B cell (primary cell): Measurements from ENCODE around the gene ZNF281. TPM values are rescaled to one million over a fixed set of nuclear protein-coding genes. Genes with fewer than 3 reads are reported as not detected.

Experiments
- ATAC-seq: fragments of 200-7000 bp; cut with Tn5 transposase; one replicate; pipeline ENCODE4 v1.10.0; 2021; ENCODE audit warnings: low read depth, mild to moderate bottlenecking, moderate number of reproducible peaks, moderate library complexity
- CTCF ChIA-PET: fragments of 350-600 bp; sonication (Branson Sonifier 250); formaldehyde crosslinking; loops from one replicate; lab custom pipeline; 2021; ENCODE audit warnings: antibody characterized with exemption, inconsistent platforms; lab: Charles Lee
- POLR2A ChIA-PET: fragments of 350-600 bp; sonication (Branson Sonifier 250); formaldehyde crosslinking; loops from one replicate; lab custom pipeline; 2021; ENCODE audit warnings: antibody characterized with exemption; lab: Charles Lee
- DNase-seq: peaks from one replicate; pipeline ENCODE4 v3.0.0; 2013
- H2AFZ ChIP-seq: 2 replicates; pipeline ENCODE4 v1.6.1; 2012; ENCODE audit warnings: mild to moderate bottlenecking, low read depth, low read length; ENCODE audit not compliant: insufficient read depth, poor library complexity, severe bottlenecking
- H3K27ac ChIP-seq, 2 donors: 1 replicate in 1 of 2; 2 replicates in 1 of 2; pipeline ENCODE4 v1.5.1; 2012 to 2013; ENCODE audit warnings: low read length in 2 of 2, mild to moderate bottlenecking in 2 of 2, moderate library complexity in 1 of 2
- H3K27me3 ChIP-seq, 4 experiments: fragments of 200-600 bp in 1 of 4; sonication (generic) in 1 of 4; replicated peaks in 1 of 4; 1 replicate in 2 of 4; 2 replicates in 2 of 4; pipeline versions ENCODE4 v1.6.1 to v1.7.0; 2013 to 2016; ENCODE audit warnings: low read length in 3 of 4, mild to moderate bottlenecking in 2 of 4, mixed read lengths in 1 of 4, moderate library complexity in 1 of 4; ENCODE audit not compliant: insufficient read depth in 4 of 4, control insufficient read depth in 3 of 4; ENCODE audit errors: control extremely low read depth in 1 of 4
- H3K36me3 ChIP-seq, 2 experiments: replicated peaks in 1 of 2; 1 replicate in 1 of 2; 2 replicates in 1 of 2; pipeline versions ENCODE4 v1.6.1 to v1.7.1; 2013; ENCODE audit warnings: low read length in 1 of 2; ENCODE audit not compliant: insufficient read depth in 2 of 2, control insufficient read depth in 1 of 2; ENCODE audit errors: control extremely low read depth in 1 of 2, extremely low read depth in 1 of 2
- H3K4me1 ChIP-seq, 2 donors: fragments of 200-600 bp in 1 of 2; sonication (generic) in 1 of 2; 1 replicate in 1 of 2; 2 replicates in 1 of 2; pipeline versions ENCODE4 v1.5.1 to v1.6.1; 2013 to 2017; ENCODE audit warnings: low read length in 2 of 2; ENCODE audit not compliant: control insufficient read depth in 2 of 2, insufficient read depth in 2 of 2
- H3K4me2 ChIP-seq: replicated peaks from 2 replicates; pipeline ENCODE3; 2012; ENCODE audit warnings: mild to moderate bottlenecking, low read depth, low read length; ENCODE audit not compliant: poor library complexity, severe bottlenecking
- H3K4me3 ChIP-seq, 5 experiments: fragments of 200-600 bp in 1 of 5; sonication (generic) in 1 of 5; 1 replicate in 3 of 5; 2 replicates in 2 of 5; pipeline versions ENCODE4 v1.5.1 to v1.7.0; 2011 to 2016; ENCODE audit warnings: low read length in 4 of 5, mild to moderate bottlenecking in 4 of 5, low read depth in 2 of 5, control low read depth in 1 of 5, moderate library complexity in 1 of 5; ENCODE audit not compliant: insufficient read depth in 1 of 5; ENCODE audit errors: control extremely low read depth in 1 of 5, extremely low read depth in 1 of 5
- H3K79me2 ChIP-seq: fragments of 200-600 bp; sonication (generic); one replicate; pipeline ENCODE4 v1.6.0; 2016; ENCODE audit warnings: low read length; ENCODE audit not compliant: control insufficient read depth, insufficient read depth
- H3K9ac ChIP-seq: fragments of 200-600 bp; sonication (generic); 2 replicates; pipeline ENCODE4 v1.6.1; 2017; ENCODE audit warnings: mild to moderate bottlenecking, low read length, moderate library complexity
- H3K9me3 ChIP-seq, 3 donors: one replicate each; pipeline versions ENCODE4 v1.6.1 to v1.7.1; 2013; ENCODE audit warnings: low read length in 2 of 3; ENCODE audit not compliant: control insufficient read depth in 2 of 3, insufficient read depth in 1 of 3; ENCODE audit errors: control extremely low read depth in 1 of 3
- H4K20me1 ChIP-seq: 2 replicates; pipeline ENCODE4 v1.6.0; 2012; ENCODE audit warnings: mild to moderate bottlenecking, low read length; ENCODE audit not compliant: insufficient read depth, control insufficient read depth, poor library complexity, severe bottlenecking
- H3K27ac Mint-ChIP-seq: one replicate; pipeline ENCODE4 v1.8.0; 2021; ENCODE audit warnings: mixed read lengths
- H3K27me3 Mint-ChIP-seq: one replicate; pipeline ENCODE4 v1.8.0; 2021; ENCODE audit warnings: mixed read lengths
- H3K4me1 Mint-ChIP-seq: one replicate; pipeline ENCODE4 v1.8.0; 2021; ENCODE audit warnings: mixed read lengths
- H3K4me3 Mint-ChIP-seq: one replicate; pipeline ENCODE4 v1.8.0; 2021; ENCODE audit warnings: mixed read lengths
- H3K9me3 Mint-ChIP-seq: one replicate; pipeline ENCODE4 v1.8.0; 2022; ENCODE audit warnings: mixed read lengths; ENCODE audit not compliant: insufficient read depth
- CTCF ChIP-seq: fragments of 200-600 bp; IDR thresholded peaks from one replicate; pipeline ENCODE4 v1.8.0; 2022; ENCODE audit warnings: antibody characterized with exemption, mild to moderate bottlenecking
- EZH2 ChIP-seq: IDR thresholded peaks from 2 replicates; pipeline ENCODE4 v1.6.1; 2012; ENCODE audit warnings: borderline replicate concordance, low read depth, mild to moderate bottlenecking, moderate library complexity, low read length; ENCODE audit not compliant: insufficient read depth, poor library complexity, severe bottlenecking
- WGBS: methylation state at CpG from one replicate; pipeline ENCODE4 v1.1.5; 2013; ENCODE audit warnings: missing lambda C conversion rate; ENCODE audit not compliant: insufficient coverage; 5-methylcytosine and 5-hydroxymethylcytosine counted together
- intact Hi-C: fragments of 100-400 bp; cut with micrococcal nuclease; formaldehyde crosslinking; loops from one replicate; pipeline ENCODE4 v1.10.0; 2022
- polyA plus RNA-seq: library from polyadenylated mRNA; depleted of rRNA; stranded (reverse); fragments of >200 nt; gene quantifications from 2 replicates; pipeline ENCODE4 v1.2.3, GENCODE V29; 2012
- total RNA-seq, 2 donors: library from RNA; stranded (reverse); fragments of 120-200 nt in 1 of 2; gene quantifications; 1 replicate in 1 of 2; 2 replicates in 1 of 2; pipeline versions ENCODE4 v1.2.3 to v1.2.4, GENCODE V29; 2013 to 2022

The ZNF281 gene
- total and polyA plus RNA-seq, 2 donors (not counting 1 experiment from before 2014, with no cell fraction given) = 3.8 to 23.5 TPM

- Mint-ChIP-seq H3K9me3 (no peaks in the 10 kb centered on the region), H3K27me3 (no peaks in the 10 kb centered on the region), H3K4me1 (peaks cover 2% of the 10 kb centered on the region), H3K4me3 (no peak overlapping the region), H3K27ac (no peak overlapping the region)
- H4K20me1 ChIP-seq = no peaks in the 10 kb centered on the region
- ATAC-seq (no peak), DNase-seq (no peak)
- no peaks in the 10 kb centered on the region for H3K36me3 ChIP-seq
- no peak overlapping the region for H3K27ac ChIP-seq
- TF ChIP-seq EZH2 (no peak), CTCF (no peak)
- H3K79me2 ChIP-seq = no peaks in the 10 kb centered on the region
- ChIA-PET POLR2A (no interaction called here), CTCF (interaction anchor here (0.9 kb wide), 1 partner anchor 111 kb away, joined by 3 read pairs; no protein-coding TSS in a partner anchor)
- no CpG with 5 or more reads among the region's 6 CpGs for WGBS
- peaks cover under 1% of the 10 kb centered on the region in 2 donors for H3K4me1 ChIP-seq
- no peak overlapping the region for H2AFZ ChIP-seq
- H3K9ac ChIP-seq = no peak overlapping the region
- no peak overlapping the region for H3K4me3 ChIP-seq
- no peak overlapping the region for H3K4me2 ChIP-seq
- H3K9me3 ChIP-seq = no peaks in the 10 kb centered on the region
- H3K27me3 ChIP-seq = no peaks in the 10 kb centered on the region
- intact Hi-C loops = no loop called here
These were observed 41.3 kb downstream of the ZNF281 start for GRCh38 chr1:200368556-200368955.

- Mint-ChIP-seq H3K27ac (no peak overlapping the region), H3K4me3 (no peak overlapping the region), H3K9me3 (no peaks in the 10 kb centered on the region), H3K4me1 (peaks cover 8% of the 10 kb centered on the region), H3K27me3 (no peaks in the 10 kb centered on the region)
- no peak overlapping the region for H3K4me2 ChIP-seq
- intact Hi-C loops = no loop called here
- no peak overlapping the region for H3K27ac ChIP-seq
- ATAC-seq (no peak), DNase-seq (no peak)
- no peak for TF ChIP-seq CTCF
- H3K9me3 ChIP-seq = no peaks in the 10 kb centered on the region
- ChIA-PET CTCF (interaction anchor here (0.9 kb wide), 1 partner anchor 110 kb away, joined by 3 read pairs; no protein-coding TSS in a partner anchor), POLR2A (no interaction called here)
- no peaks in the 10 kb centered on the region for H3K27me3 ChIP-seq
- no peaks in the 10 kb centered on the region for H4K20me1 ChIP-seq
- H2AFZ ChIP-seq = no peak overlapping the region
- WGBS = 17% methylated on average over 1 of the region's 3 CpGs
- no peak overlapping the region for H3K4me3 ChIP-seq
- no peaks in the 10 kb centered on the region for H3K79me2 ChIP-seq
- H3K9ac ChIP-seq = no peak overlapping the region
- no peaks in the 10 kb centered on the region for H3K36me3 ChIP-seq
- peaks cover 6% of the 10 kb centered on the region in 2 donors for H3K4me1 ChIP-seq
These were observed 41.8 kb downstream of the ZNF281 start for GRCh38 chr1:200367841-200368534.
